ENCODE measurements around the gene DIPK1C. TPM values are rescaled to one million over a fixed set of nuclear protein-coding genes. Genes with fewer than 3 reads are reported as not detected.

Gene DIPK1C
- total RNA-seq, 1 donor, result not detected

DNA sequence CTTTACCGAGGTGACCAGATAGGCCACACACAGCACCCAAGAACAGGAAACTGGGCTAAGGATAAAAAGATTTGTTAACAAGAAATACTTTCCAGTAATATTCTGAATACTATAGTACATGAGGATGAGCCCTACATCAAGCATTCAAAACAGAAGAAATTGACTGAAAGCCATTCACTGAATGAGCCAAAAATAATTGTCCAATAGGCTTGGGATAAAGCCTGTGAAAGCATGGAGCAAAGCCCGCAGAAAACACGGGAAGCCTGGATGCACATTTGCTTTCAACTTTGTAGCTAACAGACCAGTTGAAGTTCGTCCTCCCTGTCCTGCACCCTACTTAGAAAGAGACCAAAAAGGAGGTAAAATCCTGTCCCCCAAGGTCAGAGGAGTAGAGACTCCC lies 56.3 kb downstream of the DIPK1C start:
- H3K9me3 ChIP-seq (ENCODE audit: low read depth, low read length), result no peaks in the 10 kb centered on the region
- no peak overlapping the region for H3K4me3 ChIP-seq (ENCODE audit: low read length)
- H3K4me1 ChIP-seq (ENCODE audit: insufficient read depth, low read length), result peaks cover 40% of the 10 kb centered on the region
- H3K27me3 ChIP-seq (ENCODE audit: insufficient read depth, low read length), result no peaks in the 10 kb centered on the region

- no peak overlapping the region for H3K4me3 ChIP-seq (ENCODE audit: low read length)
- peaks cover 47% of the 10 kb centered on the region for H3K4me1 ChIP-seq (ENCODE audit: insufficient read depth, low read length)
- H3K9me3 ChIP-seq (ENCODE audit: low read depth, low read length), result no peaks in the 10 kb centered on the region
- no peaks in the 10 kb centered on the region for H3K27me3 ChIP-seq (ENCODE audit: insufficient read depth, low read length)
Measured at GRCh38 chr18:74399091-74399887, 57.8 kb downstream of the DIPK1C start.

- Histone ChIP-seq H3K4me1 (ENCODE audit: insufficient read depth, low read length) (peaks cover 47% of the 10 kb centered on the region), H3K4me3 (ENCODE audit: low read length) (no peak overlapping the region), H3K9me3 (ENCODE audit: low read depth, low read length) (no peaks in the 10 kb centered on the region), H3K27me3 (ENCODE audit: insufficient read depth, low read length) (no peaks in the 10 kb centered on the region)
Measured at GRCh38 chr18:74397572-74397971, 59.5 kb downstream of the DIPK1C start.

- Histone ChIP-seq H3K4me3 (ENCODE audit: low read length) (no peak overlapping the region), H3K27me3 (ENCODE audit: insufficient read depth, low read length) (no peaks in the 10 kb centered on the region), H3K4me1 (ENCODE audit: insufficient read depth, low read length) (peaks cover 47% of the 10 kb centered on the region), H3K9me3 (ENCODE audit: low read depth, low read length) (no peaks in the 10 kb centered on the region)
Measured at GRCh38 chr18:74396171-74397169, 60.6 kb downstream of the DIPK1C start.

GRCh38 chr18:74395648-74396154 lies 61.4 kb downstream of the DIPK1C start:
- Histone ChIP-seq H3K4me3 (ENCODE audit: low read length) (no peak overlapping the region), H3K9me3 (ENCODE audit: low read depth, low read length) (no peaks in the 10 kb centered on the region), H3K27me3 (ENCODE audit: insufficient read depth, low read length) (no peaks in the 10 kb centered on the region), H3K4me1 (ENCODE audit: insufficient read depth, low read length) (peaks cover 48% of the 10 kb centered on the region)

DNA sequence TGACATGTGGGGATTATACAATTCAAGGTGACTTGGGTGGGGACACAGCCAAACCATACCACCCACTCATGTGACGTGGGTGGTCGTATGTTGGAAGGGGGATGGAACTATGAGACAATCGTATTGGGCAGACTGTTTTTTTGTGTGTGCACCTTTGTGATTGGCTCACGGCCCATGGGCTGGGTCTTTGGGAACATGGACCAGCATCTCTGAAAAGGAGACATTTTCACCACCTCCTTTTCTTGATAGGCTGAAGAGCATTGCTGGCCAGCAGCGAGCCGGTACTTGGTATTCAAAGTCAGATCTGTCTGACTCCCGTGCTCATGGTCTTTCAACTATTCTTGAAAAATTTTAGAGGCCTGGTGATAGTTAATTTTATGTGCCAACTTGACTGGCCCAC lies 62.1 kb downstream of the DIPK1C start:
- no peak overlapping the region for H3K4me3 ChIP-seq (ENCODE audit: low read length)
- H3K9me3 ChIP-seq (ENCODE audit: low read depth, low read length), result no peaks in the 10 kb centered on the region
- H3K27me3 ChIP-seq (ENCODE audit: insufficient read depth, low read length), result no peaks in the 10 kb centered on the region
- H3K4me1 ChIP-seq (ENCODE audit: insufficient read depth, low read length), result peaks cover 50% of the 10 kb centered on the region

DNA sequence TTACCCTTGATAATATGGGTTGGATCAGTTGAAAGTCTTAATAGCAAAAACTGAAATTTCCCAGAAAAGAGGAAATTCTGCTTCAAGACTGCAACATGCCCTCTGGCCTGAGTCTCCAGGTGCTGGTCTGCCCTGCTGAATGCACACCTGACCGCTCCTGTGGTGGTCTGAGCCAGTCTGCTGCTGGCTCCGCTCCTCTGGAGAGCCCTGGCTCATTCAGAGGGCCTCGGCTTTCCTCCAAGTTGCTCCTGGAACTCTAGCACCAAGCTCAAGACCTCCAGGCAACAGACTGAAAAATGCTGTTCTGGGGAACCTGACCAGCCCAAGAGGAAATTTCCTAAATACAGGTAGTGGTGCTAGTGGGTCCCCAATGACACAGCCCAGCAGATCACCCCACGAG lies 64.8 kb downstream of the DIPK1C start:
- peaks cover 43% of the 10 kb centered on the region for H3K4me1 ChIP-seq (ENCODE audit: insufficient read depth, low read length)
- H3K9me3 ChIP-seq (ENCODE audit: low read depth, low read length), result no peaks in the 10 kb centered on the region
- no peaks in the 10 kb centered on the region for H3K27me3 ChIP-seq (ENCODE audit: insufficient read depth, low read length)
- no peak overlapping the region for H3K4me3 ChIP-seq (ENCODE audit: low read length)

GRCh38 chr18:74390900-74391299 lies 66.2 kb downstream of the DIPK1C start:
- Histone ChIP-seq H3K9me3 (ENCODE audit: low read depth, low read length) (no peaks in the 10 kb centered on the region), H3K4me3 (ENCODE audit: low read length) (no peak overlapping the region), H3K27me3 (ENCODE audit: insufficient read depth, low read length) (no peaks in the 10 kb centered on the region), H3K4me1 (ENCODE audit: insufficient read depth, low read length) (peaks cover 29% of the 10 kb centered on the region)

- Histone ChIP-seq H3K4me3 (ENCODE audit: low read length) (no peak overlapping the region), H3K4me1 (ENCODE audit: insufficient read depth, low read length) (peaks cover 21% of the 10 kb centered on the region)
Measured at GRCh38 chr18:74389991-74390390, 67.1 kb downstream of the DIPK1C start.

DNA sequence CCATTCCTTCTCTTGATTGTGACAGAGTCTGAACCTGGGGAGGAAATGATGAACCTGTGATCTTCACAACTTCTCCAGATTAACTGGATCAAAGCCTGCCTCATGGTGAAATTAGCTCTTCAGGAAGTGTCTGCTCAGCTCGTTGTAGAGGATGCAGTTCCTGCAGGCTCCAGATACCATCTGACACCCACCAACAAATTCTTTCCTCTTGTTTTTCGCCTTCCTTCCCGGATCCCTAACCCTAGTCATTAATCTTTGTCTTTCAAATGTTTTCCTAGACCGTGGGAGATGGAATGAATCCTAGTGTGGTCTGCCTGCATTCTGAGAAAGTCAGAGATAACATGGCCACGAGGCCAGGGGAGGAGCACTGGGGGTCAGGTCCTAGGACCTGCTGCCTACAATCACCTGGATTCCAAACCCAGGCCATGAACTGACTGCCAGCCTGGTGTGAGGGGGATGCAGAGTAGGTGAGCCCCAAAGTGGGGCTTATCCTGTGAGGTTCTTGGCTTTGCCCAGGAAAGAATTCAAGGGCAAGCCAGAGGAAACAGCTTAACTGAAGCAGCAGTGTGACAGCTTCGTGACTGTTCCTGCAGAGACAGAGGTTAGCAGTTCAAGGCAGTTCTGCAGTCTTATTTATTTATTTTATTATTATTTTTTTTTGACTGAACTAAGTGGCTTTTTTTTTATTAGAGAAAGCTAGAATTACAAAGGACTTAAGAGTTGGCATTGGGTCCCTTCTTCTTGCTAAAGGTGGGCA lies 67.8 kb downstream of the DIPK1C start:
- Histone ChIP-seq H3K9me3 (ENCODE audit: low read depth, low read length) (no peaks in the 10 kb centered on the region), H3K4me3 (ENCODE audit: low read length) (no peak overlapping the region), H3K4me1 (ENCODE audit: insufficient read depth, low read length) (peaks cover 21% of the 10 kb centered on the region), H3K27me3 (ENCODE audit: insufficient read depth, low read length) (no peaks in the 10 kb centered on the region)

More at GRCh38 chr18:74389991-74390390, 67.1 kb downstream of the DIPK1C start:
- Histone ChIP-seq H3K27me3 (ENCODE audit: insufficient read depth, low read length) (no peaks in the 10 kb centered on the region), H3K9me3 (ENCODE audit: low read depth, low read length) (no peaks in the 10 kb centered on the region)

- H3K9me3 ChIP-seq (ENCODE audit: low read depth, low read length), result no peaks in the 10 kb centered on the region
- no peak overlapping the region for H3K4me3 ChIP-seq (ENCODE audit: low read length)
- peaks cover 21% of the 10 kb centered on the region for H3K4me1 ChIP-seq (ENCODE audit: insufficient read depth, low read length)
- H3K27me3 ChIP-seq (ENCODE audit: insufficient read depth, low read length), result no peaks in the 10 kb centered on the region
Measured at GRCh38 chr18:74388227-74388626, 68.9 kb downstream of the DIPK1C start.

- H3K4me3 ChIP-seq (ENCODE audit: low read length), result no peak overlapping the region
- H3K9me3 ChIP-seq (ENCODE audit: low read depth, low read length), result no peaks in the 10 kb centered on the region
- H3K4me1 ChIP-seq (ENCODE audit: insufficient read depth, low read length), result peaks cover 21% of the 10 kb centered on the region
Measured at GRCh38 chr18:74387383-74387782, 69.7 kb downstream of the DIPK1C start.

More at GRCh38 chr18:74387383-74387782, 69.7 kb downstream of the DIPK1C start:
- no peaks in the 10 kb centered on the region for H3K27me3 ChIP-seq (ENCODE audit: insufficient read depth, low read length)

All from mononuclear cell (primary cell).